ENCODE measurements around the gene SLC16A9. TPM values are rescaled to one million over a fixed set of nuclear protein-coding genes. Genes with fewer than 3 reads are reported as not detected.

The SLC16A9 gene
- total and polyA plus RNA-seq, 4 donors: 0.70 to 6.0 (median 1.9) TPM

- Histone ChIP-seq H3K9me3 (ENCODE audit: control insufficient read depth in 4 of 4, insufficient read depth in 3 of 4, low read length in 3 of 4) (no peaks in the 10 kb centered on the region), H3K27ac (ENCODE audit: low read depth in 1 of 2, low read length in 1 of 2) (no peak overlapping the region), H3K27me3 (ENCODE audit: control insufficient read depth in 3 of 3, insufficient read depth in 3 of 3, low read length in 2 of 3) (no peaks in the 10 kb centered on the region), H3K4me3 (no peak overlapping the region), H3K9ac (ENCODE audit: insufficient read depth in 1 of 2, low read length in 2 of 2) (no peak overlapping the region), H3K4me1 (ENCODE audit: control insufficient read depth in 5 of 5, insufficient read depth in 5 of 5, low read length in 5 of 5) (peaks cover 0 to 2% (median 0%) of the 10 kb centered on the region in 5 donors), H3K36me3 (ENCODE audit: control insufficient read depth in 4 of 4, insufficient read depth in 4 of 4, low read length in 4 of 4) (no peaks in the 10 kb centered on the region)
- TF ChIP-seq, protein P1, sequence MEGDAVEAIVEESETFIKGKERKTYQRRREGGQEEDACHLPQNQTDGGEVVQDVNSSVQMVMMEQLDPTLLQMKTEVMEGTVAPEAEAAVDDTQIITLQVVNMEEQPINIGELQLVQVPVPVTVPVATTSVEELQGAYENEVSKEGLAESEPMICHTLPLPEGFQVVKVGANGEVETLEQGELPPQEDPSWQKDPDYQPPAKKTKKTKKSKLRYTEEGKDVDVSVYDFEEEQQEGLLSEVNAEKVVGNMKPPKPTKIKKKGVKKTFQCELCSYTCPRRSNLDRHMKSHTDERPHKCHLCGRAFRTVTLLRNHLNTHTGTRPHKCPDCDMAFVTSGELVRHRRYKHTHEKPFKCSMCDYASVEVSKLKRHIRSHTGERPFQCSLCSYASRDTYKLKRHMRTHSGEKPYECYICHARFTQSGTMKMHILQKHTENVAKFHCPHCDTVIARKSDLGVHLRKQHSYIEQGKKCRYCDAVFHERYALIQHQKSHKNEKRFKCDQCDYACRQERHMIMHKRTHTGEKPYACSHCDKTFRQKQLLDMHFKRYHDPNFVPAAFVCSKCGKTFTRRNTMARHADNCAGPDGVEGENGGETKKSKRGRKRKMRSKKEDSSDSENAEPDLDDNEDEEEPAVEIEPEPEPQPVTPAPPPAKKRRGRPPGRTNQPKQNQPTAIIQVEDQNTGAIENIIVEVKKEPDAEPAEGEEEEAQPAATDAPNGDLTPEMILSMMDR (IDR thresholded peaks at IDR 0.05; ENCODE audit: control extremely low read depth, extremely low read depth): no peak
- DNase-seq (no peak), ATAC-seq (ENCODE audit: insufficient read depth, low FRiP score) (no peak)
- WGBS, 2 donors: 85 to 89% methylated on average over 3 of the region's 3 CpGs
These were observed 107.7 kb downstream of the SLC16A9 start for GRCh38 chr10:59601985-59602384.

Other genes with a start within 250 kb of the SLC16A9 start
- under 1 TPM in 1 of 2 donors, not detected in 1; 0.98 TPM for gene MRLN, start 43.6 kb upstream of the SLC16A9 start, total RNA-seq
- under 1 TPM; 0.35 to 0.75 TPM for gene MRLN, start 43.6 kb upstream of the SLC16A9 start, polyA plus RNA-seq
- gene CCDC6, start 196.7 kb upstream of the SLC16A9 start, total RNA-seq: 10 to 100 TPM; 42.7 to 77.2 TPM
- gene CCDC6, start 196.7 kb upstream of the SLC16A9 start, polyA plus RNA-seq: 10 to 100 TPM; 13.2 to 13.5 TPM

All from lung (tissue), 12 donors.